ENCODE measurements around the gene FRYL.

DNA sequence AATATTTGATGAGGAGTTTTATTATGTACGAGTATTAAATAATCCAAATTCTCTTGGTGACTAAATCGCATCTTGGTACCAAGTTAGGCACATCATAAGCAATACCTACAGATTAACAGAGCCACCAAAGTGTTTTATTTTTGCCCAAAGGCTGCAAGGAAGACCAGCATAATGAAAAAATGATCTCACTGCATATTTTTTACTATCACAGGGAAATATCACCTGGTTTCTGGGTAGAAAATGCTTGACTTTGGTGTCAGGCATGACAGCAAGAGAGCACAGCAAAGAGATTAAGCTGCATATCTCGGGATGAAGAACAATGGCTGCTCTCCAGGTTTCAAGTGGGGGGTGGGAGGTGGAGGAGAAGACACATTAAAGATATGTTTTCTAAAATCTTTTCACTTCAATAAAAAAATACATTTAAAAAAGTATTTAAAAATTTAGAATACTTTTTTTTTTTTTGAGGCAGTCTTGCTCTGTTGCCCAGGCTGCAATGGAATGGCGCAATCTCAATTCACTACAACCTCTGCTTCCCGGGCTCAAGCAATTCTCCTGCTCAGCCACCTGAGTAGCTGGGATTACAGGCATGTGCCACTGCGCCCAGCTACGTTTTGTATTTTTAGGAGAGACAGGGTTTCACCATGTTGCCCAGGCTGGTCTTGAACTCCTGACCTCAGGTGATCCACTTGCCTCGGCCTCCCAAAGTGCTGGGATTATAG lies 86.1 kb downstream of the FRYL start:
- TF ChIP-seq, protein P1, sequence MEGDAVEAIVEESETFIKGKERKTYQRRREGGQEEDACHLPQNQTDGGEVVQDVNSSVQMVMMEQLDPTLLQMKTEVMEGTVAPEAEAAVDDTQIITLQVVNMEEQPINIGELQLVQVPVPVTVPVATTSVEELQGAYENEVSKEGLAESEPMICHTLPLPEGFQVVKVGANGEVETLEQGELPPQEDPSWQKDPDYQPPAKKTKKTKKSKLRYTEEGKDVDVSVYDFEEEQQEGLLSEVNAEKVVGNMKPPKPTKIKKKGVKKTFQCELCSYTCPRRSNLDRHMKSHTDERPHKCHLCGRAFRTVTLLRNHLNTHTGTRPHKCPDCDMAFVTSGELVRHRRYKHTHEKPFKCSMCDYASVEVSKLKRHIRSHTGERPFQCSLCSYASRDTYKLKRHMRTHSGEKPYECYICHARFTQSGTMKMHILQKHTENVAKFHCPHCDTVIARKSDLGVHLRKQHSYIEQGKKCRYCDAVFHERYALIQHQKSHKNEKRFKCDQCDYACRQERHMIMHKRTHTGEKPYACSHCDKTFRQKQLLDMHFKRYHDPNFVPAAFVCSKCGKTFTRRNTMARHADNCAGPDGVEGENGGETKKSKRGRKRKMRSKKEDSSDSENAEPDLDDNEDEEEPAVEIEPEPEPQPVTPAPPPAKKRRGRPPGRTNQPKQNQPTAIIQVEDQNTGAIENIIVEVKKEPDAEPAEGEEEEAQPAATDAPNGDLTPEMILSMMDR (conservative IDR thresholded peaks at IDR 0.05 in 1 of 2, IDR thresholded peaks at IDR 0.05 in 1 of 2; ENCODE audit: low read depth in 1 of 2, low read length in 2 of 2): no peak
- TF ChIP-seq EZH2 (IDR thresholded peaks at IDR 0.05; ENCODE audit: low read length, missing control alignments): no peak

All from fibroblast of lung (primary cell).